GM18499 (cell line): ENCODE data around the gene TMPRSS7.
"Not testable (repeated sequence)": the region's sequence is repeated elsewhere in the genome, so short reads cannot be mapped to it uniquely, and the experiment has no call there.

Experiments used
- ATAC-seq: cut with Tn5 transposase; IDR thresholded peaks from one replicate; pipeline ENCODE4 v1.9.1; 2021; ENCODE audit warnings: moderate number of reproducible peaks; ENCODE audit not compliant: insufficient read depth, unreplicated experiment

TMPRSS7 gene

DNA sequence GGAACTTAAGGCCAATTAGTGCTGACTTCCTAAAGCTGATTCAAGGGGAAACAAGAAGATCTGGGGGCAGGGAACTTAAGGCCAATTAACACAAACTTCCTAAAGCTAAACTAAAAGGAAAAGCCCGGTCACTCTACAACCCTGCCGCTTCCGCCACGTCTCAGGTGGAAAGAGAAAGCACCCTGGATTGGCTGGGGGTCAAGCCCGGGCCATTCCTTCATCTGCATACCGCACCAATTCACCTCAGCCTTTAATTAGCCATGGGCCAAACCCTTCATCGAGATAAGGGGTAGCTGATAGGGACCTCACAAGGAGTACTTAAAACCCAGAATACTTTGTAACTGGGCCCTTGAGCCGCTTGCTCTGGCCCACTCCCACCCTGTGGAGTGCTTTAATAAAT lies 14.4 kb downstream of the TMPRSS7 start:
- no peak for ATAC-seq

DNA sequence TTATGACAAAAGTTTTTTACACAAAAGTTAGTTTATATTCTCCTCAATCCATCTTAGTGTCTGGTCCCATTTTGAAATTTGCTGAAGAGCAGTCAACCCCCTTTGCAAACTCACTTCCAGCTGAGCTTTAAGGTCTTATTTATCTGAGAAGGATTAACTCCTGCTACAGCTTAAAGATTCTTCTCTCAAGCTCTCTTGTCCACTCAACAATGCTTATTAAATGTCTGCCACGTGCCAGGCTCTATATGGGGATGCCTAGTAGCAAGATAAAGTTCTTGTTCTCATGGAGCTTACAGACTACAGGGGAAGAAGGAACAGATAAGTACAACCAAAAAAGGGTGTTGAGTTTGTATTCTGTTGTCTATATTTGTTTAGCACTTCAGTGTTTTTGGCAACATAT lies 18.7 kb downstream of the TMPRSS7 start:
- no peak for ATAC-seq

DNA sequence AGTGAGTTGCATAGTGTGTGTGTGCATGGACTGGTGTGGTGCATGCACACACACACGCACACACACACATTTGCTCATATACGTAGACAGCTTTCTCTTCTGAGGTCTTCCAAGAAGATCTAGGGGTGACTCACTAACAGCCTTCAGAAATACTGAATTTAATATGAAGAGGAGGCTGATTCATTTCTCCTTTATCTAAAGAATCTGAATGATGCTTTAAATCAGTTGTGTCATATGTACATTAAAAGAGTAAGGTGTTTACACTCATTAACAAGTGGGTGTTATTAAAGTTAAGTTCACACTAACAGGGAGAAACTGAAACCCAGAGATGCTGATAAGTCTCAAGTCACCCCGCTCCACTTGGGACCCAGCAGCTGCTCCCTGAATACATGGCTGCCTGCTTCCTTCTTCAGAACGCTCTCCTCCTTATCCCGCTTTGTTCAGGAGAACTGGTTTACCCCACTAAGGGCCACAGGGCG lies 22.0 kb downstream of the TMPRSS7 start:
- ATAC-seq, result no peak

DNA sequence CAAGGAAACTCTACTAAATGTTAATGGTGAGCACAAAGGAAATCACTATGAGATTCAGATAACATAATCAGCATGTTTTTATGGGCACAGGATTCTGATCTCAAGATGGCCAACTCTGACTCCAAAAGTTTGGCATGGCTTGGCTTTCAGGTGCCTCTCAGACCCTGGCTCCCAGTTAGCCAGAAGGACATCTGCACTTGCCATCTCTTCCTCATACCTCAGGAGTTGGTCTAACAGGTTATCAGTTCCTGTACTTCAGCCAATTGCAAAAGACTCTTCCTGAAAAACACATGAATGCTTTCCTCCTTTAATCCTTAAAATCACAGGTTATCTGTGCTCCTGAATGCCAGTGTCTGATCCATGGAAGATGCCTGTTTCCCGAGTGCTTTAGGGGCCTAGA lies 25.0 kb downstream of the TMPRSS7 start:
- ATAC-seq, result no peak

DNA sequence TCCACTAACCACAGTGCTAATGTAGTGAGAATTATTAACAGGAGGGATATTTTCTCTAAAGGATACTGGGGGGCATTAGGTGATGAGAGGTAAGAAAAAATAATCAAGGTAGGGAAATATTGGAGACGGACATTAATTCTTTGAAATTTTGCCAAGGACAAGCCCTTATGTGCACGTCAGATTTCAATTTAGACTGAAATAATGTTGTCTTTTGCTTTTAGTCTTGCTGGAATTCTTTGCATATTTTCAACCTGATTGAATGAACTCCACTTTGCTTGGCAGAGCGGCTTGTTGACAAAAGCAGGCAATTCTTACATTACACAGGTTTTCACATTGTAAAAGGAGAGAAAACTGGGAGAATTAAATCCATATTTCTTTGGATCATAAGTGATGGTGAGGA lies 26.6 kb downstream of the TMPRSS7 start:
- no peak for ATAC-seq

DNA sequence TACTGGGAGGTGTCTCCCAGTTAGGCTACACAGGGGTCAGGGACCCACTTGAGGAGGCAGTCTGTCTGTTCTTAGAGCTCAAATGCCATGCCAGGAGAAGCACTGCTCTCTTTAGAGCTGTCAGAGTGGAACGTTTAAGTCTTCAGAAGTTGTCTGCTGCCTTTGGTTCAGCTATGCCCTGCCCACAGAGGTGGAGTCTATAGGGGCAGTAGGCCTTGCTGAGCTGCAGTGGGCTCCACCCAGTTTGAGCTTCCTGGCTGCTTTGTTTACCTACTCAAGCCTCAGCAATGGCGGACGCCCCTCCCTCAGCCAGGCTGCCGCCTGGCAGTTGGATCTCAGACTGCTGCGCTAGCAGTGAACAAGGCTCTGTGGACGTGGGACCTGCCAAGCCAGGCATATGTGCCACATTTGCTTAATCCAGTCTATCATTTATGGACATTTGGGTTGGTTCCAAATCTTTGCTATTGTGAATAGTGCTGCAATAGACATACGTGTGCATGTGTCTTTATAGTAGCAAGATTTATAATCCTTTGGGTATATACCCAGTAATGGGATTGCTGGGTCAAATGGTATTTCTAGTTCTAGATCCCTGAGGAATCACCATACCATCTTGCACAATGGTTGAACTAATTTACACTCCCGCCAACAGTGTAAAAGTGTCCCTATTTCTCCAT lies 38.0 kb downstream of the TMPRSS7 start:
- ATAC-seq, result not testable (repeated sequence)

DNA sequence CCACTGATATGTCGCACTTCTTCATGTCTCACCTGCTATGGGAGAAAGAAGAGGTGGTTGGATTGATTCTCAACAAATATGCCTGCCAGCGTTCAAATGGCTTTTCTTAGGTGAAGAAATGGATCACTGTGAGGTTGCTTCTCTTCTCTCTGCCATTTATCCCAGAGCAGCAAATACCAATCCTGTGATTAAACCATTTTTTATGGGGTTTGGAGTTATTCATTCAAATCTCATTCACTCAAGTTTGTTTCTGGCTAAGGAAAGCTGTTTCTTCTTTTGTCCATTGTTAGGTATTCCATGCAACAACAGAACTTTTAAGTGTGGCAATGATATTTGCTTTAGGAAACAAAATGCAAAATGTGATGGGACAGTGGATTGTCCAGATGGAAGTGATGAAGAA lies 39.5 kb downstream of the TMPRSS7 start:
- no peak for ATAC-seq

DNA sequence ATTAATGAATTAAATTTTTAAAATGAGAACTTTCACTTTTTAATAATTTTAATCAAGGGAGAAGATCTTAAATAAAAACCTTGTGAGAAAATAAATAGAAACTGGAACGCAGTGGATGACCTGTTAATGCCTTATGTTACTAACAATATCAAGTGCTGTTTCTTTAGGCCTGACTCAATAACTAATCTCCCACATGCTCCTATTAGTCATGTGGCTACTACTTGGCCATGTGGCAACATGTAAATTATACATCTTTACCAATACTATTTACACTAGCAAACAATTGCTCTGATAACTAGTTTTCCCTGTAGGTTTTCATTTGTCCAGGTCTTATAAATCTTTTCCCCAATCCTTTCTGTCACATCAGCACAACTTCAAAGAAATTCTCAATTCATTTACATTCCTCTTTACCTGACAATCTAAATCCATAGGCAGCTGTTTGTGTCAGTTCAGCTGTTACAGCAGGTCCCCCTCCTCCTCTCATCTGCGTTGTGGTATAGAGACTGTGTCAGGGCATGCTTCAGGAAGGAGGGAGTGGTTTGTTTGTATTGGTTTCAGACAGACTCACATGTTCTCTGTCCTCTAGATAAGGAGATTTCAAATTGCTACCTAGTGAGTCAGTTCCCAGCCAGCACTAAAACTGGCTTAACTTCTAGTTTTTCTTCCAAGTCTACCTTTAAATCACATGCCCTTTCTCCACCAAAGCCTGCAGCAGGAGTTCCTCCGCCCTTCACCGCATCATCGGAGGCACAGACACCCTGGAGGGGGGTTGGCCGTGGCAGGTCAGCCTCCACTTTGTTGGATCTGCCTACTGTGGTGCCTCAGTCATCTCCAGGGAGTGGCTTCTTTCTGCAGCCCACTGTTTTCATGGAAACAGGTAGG lies 40.3 kb downstream of the TMPRSS7 start:
- peak; percentile 96 for ATAC-seq

DNA sequence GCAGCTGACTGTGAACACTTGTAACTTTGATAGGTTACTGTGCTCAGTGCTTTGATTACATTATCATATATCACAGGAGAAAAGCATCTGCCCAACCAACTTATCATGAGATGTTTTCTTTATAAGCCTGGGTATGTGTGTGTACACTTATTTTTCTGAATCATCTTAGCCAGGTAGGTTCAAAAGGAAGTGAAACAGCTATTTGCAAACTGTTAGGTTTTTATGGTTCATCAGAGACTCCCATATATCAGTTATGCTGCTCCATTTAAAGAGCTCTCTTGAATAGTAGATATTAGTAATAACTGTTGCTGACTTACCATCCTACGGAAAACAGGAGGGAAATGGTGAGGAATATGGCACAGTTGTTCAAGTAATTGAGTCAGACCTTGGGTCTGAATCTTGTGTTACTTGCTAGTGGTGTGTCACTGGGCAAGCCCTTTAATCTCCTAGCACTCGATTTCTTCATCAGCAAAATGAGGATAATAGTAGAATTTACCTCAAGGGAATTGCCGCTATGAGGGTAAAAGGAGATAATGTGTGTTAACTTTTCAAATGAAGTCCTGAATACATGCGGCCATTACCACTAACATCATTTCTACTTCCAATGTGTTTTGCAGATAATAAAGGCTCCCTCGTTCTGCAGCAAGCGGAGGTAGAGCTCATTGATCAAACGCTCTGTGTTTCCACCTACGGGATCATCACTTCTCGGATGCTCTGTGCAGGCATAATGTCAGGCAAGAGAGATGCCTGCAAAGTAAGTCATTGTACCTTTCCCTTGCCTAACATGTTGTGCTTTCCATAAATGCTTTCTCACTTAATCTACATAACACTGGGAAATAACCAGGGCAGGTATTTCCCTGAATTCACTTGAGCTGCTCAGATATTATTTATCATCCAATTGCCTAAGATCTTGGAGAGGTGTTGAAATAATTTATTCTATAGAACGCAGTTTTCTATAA lies 43.9 kb downstream of the TMPRSS7 start:
- ATAC-seq, result no peak

DNA sequence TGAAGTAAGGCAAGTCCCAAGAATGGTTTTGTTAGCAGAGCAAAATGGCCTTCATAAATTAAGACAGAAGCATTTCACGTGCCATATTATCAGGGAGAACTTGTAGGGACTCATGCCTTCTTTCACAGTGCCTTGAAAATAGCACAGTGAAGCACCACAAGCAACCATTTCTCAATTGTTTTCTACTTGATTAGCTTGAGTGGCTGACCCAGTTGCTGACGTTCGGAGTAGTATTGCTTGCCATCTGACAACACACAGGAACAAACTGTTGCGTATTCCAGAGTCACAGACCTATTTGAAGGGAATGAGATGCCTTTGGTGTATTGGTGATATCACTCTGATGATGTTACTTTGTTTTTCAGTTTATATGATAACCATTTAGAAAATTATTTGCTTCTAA lies 48.7 kb downstream of the TMPRSS7 start:
- ATAC-seq, result no peak

DNA sequence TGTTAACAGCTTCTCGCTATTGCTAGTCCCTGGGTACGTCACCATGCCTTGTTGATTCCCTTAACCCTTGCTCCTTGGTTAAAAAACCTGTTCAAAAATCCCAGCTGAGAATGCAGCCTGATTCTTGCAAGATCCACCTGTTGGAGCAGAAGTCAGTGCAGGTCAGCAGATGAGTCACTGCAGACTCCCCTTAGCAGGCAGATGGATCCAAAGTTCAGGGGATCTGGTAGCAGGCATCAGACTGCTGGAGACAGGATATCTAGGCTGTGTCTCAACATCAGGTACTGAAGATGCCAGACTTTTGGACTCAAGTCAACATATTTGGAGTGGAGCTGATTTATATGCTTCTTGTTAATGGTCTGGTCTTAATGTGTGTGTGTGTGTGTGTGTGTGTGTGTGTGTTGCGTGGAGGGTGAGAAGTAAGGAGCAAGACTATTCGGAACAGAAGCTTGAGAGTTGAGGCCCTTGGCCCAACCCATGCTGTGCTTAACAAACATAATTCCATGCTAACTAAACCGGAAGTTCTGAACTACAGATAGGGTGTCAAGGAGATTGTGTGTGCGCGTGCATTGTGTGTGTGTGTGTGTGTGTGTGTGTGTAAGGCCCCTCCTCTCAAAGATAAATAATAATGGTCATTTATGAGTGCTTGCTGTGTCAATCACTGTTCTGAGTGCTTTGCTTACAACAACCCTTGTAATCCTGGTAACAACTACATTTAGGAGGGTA lies 50.6 kb downstream of the TMPRSS7 start:
- ATAC-seq, result no peak

DNA sequence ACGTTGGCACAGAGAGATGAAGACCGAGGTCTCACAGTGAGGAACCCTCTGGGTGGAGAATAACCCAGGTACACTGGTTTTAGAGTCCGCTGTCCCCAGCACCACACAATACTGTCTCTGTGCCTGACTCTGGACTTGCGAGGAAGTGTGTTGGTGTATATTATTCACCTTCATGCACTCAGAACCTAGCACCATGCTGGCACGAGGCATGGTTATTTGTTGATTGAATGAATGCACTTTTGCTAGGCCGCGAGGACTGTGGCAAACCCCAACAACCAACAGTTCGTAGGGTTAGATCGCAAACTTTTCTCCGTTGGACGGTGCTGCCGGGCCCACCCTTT lies 51.2 kb downstream of the TMPRSS7 start:
- no peak for ATAC-seq

DNA sequence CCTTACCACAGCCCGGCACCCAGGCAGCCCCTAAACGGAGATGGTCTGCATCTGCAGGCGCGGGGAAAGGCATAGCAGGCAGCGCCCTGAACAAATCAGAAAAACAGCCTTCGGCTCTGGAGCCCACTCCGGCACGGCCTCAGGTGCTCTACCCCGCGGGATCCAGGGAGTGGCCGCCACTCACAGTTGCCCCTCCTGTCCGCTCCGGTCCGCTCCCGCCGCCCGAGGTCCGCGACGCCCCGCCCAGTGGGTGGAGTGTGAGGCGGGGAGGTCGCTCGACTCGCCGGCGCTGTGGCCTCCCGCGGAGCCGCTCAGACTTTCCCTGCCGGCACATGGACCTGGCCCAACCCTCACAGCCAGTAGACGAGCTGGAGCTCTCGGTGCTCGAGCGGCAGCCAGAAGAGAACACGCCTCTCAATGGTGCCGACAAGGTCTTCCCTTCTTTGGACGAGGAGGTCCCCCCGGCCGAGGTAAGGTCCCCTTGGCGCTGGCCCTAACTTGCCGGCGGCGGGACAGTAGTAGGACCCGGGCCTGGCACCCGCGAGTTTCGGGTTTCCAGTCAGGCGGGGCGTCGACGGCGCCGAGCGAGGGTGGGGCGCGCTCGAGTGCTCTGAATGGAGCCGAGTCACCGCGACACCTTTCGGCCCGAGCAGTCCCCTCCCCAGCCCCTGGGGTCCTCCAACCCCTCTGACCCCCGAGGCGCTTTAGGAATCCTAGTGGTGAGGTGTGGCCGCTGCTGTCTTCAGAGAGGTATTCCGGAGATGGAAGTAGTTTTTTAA lies 51.7 kb downstream of the TMPRSS7 start, which contains the start of gene C3orf52:
TSS of gene C3orf52 (plus strand) at position 314 of the 779 bp plus-strand sequence. CDS start at position 333, 19 bp downstream.
- ATAC-seq, result peak; percentile 76

DNA sequence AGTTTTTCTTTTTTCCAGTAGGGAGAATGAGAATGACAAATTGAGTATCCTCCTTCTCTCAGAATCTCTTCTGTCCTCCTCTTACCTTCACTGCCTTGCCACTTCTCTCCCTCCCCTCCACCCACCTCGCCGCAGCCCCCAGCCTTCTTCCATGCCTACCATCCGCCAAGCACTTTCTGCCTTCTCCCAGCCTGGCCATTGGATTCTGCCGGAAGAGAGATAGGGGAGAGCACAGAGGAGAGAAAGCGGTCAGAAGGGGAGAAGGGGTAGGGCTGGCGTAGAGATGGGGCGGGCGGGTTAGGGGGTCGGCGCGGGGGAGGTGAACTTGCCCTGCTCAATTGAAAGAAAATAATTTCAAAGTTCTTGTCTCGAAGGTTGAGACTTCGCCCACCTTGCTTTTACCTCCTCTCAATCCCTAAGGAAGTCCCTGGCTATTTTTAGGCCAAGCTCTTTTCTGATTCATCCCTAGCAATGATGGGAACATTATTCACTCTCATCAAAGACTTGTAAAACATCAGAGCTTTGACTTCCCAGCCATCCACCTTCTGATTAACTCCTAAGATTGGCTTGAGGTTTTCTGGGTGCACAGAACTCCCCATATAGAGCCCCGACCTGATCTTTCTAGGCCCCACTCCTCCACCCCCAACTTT lies 52.5 kb downstream of the TMPRSS7 start:
- no peak for ATAC-seq

DNA sequence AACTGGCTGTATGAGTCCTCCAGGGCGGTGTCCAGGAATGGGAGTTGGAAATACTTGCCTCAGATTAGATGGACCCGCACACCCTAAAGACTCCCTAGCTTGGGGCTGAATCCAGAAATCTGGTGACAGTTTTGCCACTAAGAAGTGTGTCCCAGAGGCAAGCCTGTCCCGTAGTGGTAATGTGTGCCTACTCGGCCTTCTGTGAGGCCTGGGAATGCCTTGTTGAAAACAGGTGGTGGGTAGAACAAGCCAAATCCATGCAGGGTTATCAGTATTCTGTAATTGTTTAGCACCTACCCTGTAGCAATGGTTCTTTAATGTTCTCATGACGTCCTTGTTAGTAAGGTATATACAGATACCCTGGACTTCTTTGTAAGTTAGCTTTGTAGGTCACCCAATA lies 53.2 kb downstream of the TMPRSS7 start:
- no peak for ATAC-seq

DNA sequence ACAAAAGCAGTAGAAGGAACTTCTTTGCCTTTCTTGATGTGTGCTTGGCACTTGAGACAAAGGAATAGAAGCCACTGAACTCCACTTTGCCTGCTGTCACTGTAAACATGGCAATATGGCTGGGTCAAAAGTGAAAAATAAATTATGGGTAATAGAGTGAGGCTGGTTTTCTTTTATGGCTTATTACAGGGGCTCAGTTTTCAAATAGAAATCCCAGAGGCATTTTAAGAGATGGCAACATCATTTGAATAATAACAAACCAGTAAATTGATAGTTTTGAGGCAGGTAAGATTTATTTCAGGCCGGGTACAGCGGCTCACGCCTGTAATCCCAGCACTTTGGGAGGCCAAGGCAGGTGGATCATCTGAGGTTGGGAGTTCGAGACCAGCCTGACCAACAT lies 54.4 kb downstream of the TMPRSS7 start:
- ATAC-seq, result no peak

DNA sequence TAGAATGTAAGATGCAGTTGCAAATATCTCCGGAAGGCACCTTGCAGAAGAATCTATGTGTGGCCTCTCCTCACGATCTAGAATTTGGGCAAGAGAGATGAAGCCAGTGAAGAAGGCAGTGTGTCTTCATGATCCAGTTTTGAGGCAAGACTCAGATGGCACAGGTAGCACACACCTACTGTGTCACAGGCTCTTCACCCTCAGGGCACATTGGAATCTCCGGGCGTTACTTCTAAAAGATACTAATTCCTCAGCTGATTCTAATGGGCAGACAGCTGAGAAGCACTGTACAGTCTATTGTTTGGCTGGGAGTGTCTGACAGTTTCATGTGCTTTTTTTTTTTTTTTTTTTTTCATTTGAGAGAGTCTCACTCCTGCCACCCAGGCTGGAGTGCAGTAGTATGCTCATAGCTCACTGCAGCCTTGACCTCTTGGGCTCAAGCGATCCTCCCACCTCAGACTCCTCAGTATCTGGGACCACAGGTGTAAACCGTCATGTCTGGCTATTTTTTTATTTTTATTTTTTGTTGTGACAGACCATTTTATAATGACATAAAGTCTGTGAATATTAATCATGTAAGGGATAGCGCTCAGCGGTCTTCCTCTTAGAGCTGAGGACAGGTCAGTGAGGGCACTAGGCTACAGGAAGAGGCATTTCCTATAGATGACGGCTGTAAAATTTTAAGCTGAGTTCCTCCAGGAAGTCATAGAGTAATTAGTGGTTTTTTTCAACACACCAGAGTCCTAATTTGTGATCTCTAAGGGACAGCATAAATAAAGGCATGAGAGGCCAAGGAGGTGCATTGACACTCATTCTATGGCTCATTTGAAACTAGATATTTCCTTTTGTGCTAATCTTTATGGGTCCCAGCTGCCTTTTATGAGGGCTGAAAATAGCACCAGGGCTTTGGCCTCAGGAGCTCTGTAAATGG lies 55.7 kb downstream of the TMPRSS7 start:
- no peak for ATAC-seq
